ENCODE results near the gene LRCH1.

Gene LRCH1

DNA sequence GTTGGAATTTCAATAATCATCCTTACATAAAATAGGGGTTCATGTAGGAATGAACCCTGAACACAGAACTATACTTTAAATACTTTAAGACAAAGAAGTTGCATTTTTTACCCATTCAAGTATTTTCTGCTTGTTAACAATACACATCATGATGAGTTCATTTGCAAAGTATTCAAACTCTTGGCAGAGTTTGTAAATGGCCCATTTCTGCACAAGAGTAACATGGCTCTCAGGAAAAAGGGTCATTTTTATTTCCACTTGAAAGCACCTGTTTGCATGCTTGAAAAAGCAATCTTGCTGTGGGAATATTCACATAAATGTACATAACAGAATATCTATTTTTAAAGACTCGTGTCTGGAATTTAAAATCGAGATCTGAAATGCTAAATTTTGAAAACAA is 225.9 kb downstream of the LRCH1 start:
- peak; percentile 30 to 61 for DNase-seq (ENCODE audit: low read depth in 2 of 2)
- TF ChIP-seq, protein P1, sequence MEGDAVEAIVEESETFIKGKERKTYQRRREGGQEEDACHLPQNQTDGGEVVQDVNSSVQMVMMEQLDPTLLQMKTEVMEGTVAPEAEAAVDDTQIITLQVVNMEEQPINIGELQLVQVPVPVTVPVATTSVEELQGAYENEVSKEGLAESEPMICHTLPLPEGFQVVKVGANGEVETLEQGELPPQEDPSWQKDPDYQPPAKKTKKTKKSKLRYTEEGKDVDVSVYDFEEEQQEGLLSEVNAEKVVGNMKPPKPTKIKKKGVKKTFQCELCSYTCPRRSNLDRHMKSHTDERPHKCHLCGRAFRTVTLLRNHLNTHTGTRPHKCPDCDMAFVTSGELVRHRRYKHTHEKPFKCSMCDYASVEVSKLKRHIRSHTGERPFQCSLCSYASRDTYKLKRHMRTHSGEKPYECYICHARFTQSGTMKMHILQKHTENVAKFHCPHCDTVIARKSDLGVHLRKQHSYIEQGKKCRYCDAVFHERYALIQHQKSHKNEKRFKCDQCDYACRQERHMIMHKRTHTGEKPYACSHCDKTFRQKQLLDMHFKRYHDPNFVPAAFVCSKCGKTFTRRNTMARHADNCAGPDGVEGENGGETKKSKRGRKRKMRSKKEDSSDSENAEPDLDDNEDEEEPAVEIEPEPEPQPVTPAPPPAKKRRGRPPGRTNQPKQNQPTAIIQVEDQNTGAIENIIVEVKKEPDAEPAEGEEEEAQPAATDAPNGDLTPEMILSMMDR (IDR thresholded peaks at IDR 0.05; ENCODE audit: low read depth, low read length), result no peak
- H3K4me3 ChIP-seq (replicated peaks in 1 of 2; ENCODE audit: low read depth in 2 of 2, low read length in 2 of 2), result no peak overlapping the region

DNA sequence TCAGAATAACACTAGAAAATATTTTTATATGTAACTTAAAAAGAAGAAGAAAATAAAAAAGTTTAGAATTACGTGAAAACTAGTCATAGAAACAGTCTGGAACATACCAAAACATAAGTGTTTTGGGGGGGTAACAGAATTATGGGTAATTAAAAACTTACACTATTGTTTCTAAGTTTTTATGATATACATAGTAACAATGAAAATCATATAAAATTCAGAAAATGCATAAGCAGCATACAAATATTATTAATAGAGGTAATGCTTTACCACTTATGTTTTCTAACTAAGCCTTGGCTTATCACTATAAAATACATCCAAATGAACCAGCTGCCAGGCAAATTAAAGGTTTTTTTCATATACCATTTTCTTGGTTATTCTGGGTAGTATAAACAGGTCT is 229.1 kb downstream of the LRCH1 start:
- TF ChIP-seq, protein P1 (IDR thresholded peaks at IDR 0.05; ENCODE audit: low read depth, low read length), result no peak
- DNase-seq (ENCODE audit: low read depth in 2 of 2), result no peak
- no peak overlapping the region for H3K4me3 ChIP-seq (replicated peaks in 1 of 2; ENCODE audit: low read depth in 2 of 2, low read length in 2 of 2)

DNA sequence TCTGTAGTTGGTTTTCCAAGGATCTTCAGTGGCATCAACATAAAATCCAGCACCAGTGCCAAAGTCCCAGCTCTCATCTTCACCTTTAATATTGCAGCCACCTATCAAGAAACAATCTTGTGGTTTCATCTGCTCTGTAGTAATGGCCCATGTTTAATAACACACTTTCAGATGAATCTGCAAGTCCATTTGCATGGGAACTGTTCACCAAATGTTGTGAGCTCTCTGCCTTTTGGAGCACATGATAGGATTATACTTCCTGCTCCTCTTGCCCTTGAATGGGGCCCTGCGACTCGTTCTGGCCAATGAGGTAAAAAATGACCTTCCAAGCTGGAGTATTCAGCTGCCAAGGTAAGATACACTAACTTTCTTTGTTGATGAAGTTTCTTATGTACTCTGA is 229.7 kb downstream of the LRCH1 start:
- no peak overlapping the region for H3K4me3 ChIP-seq (replicated peaks in 1 of 2; ENCODE audit: low read depth in 2 of 2, low read length in 2 of 2)
- no peak for DNase-seq (ENCODE audit: low read depth in 2 of 2)
- TF ChIP-seq, protein P1 (IDR thresholded peaks at IDR 0.05; ENCODE audit: low read depth, low read length), result no peak

DNA sequence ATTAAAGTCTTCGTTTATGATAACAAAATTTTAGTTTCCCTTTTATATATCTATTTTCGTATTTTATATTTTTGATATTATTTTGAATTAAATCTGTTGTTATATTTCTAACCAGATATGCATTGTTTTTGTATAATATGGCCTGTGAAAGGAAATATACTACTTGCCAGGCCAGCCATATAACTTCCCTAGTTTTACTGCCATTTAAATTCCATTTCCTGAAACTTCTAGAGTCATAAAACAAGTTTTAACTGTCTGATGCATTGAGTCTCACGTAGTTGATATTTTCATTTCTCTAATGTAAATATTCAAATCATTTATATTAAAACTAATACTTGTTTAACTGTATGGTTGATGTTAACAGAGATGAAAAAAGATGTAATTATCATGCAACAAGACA is 230.5 kb downstream of the LRCH1 start:
- DNase-seq (ENCODE audit: low read depth in 2 of 2), result no peak
- H3K4me3 ChIP-seq (replicated peaks in 1 of 2; ENCODE audit: low read depth in 2 of 2, low read length in 2 of 2), result no peak overlapping the region
- TF ChIP-seq, protein P1 (IDR thresholded peaks at IDR 0.05; ENCODE audit: low read depth, low read length), result no peak

DNA sequence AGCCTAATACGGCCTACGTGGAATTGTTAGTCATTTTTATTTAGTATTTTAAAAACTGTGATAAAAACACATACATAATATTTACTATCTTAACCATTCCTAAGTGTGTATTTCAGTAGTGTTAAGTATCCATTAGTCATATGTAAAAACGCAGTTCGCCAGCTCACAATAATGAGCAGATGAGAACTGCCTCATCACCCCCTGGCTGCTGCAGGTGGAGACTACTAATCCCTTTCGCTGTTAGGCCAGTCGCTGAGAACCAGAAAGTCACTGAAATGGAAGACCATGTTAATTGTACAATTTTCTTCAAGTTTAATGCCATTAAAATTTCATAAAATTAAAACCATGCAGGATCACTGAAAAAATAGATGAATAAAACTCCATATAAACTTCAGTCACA is 242.4 kb downstream of the LRCH1 start:
- DNase-seq (ENCODE audit: low read depth in 2 of 2), result no peak
- TF ChIP-seq, protein P1 (IDR thresholded peaks at IDR 0.05; ENCODE audit: low read depth, low read length), result no peak
- H3K4me3 ChIP-seq (replicated peaks in 1 of 2; ENCODE audit: low read depth in 2 of 2, low read length in 2 of 2), result no peak overlapping the region

DNA sequence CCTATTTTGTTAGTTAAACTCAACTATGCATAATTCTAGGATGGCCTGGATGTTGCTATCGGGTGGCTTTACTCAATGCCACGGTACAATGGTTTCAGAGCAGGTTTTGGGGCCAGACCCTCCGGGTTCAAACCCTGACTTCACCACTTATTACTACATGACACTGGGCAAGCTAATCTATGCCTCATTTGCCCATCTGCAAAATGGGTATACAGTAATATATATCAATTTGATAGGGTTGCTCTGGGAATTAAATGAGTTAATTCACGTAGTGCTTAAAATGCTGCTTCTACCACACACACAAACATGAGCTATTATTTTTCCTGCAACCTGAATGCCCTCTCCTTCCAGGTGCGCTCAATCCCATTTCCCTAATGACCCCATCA is 243.2 kb downstream of the LRCH1 start:
- no peak for DNase-seq (ENCODE audit: low read depth in 2 of 2)
- peak overlapping the region; percentile 86 for H3K4me3 ChIP-seq (replicated peaks in 1 of 2; ENCODE audit: low read depth in 2 of 2, low read length in 2 of 2)
- TF ChIP-seq, protein P1 (IDR thresholded peaks at IDR 0.05; ENCODE audit: low read depth, low read length), result no peak

All from cardiac fibroblast (primary cell).